Colonic mucosa (tissue), 4 donors: ENCODE results near the gene RASL10B. TPM values are rescaled to one million over a fixed set of nuclear protein-coding genes. Genes with fewer than 3 reads are reported as not detected.
"Not testable (repeated sequence)": the region's sequence is repeated elsewhere in the genome, so short reads cannot be mapped to it uniquely, and the experiment has no call there.

Experiments used
- DNase-seq: peaks from one replicate; pipeline ENCODE4 v3.0.0-alpha.2; 2020
- H3K27ac ChIP-seq: fragments of 200-600 bp; one replicate; pipeline ENCODE4 v1.8.0; 2021
- H3K27me3 ChIP-seq: fragments of 200-600 bp; one replicate; pipeline ENCODE4 v1.8.0; 2021
- H3K36me3 ChIP-seq: fragments of 200-600 bp; one replicate; pipeline ENCODE4 v1.8.0; 2021
- H3K4me1 ChIP-seq: fragments of 200-600 bp; one replicate; pipeline ENCODE4 v1.8.0; 2021; ENCODE audit warnings: mild to moderate bottlenecking
- H3K4me3 ChIP-seq: fragments of 200-600 bp; one replicate; pipeline ENCODE4 v1.8.0; 2021
- H3K9ac ChIP-seq, 2 donors: one replicate each; pipeline ENCODE4 v1.7.0; 2013; ENCODE audit warnings: control low read depth in 2 of 2, low read depth in 2 of 2, low read length in 2 of 2
- H3K9me3 ChIP-seq: fragments of 200-600 bp; one replicate; pipeline ENCODE4 v1.8.0; 2021
- intact Hi-C: fragments of 100-400 bp; cut with DNase I; formaldehyde crosslinking; loops from one replicate; pipeline ENCODE4 v1.14.1; 2022
- total RNA-seq, 2 donors: library from RNA; stranded (reverse); fragmentation: NEBNext Ultra II Directional in 1 of 2; extraction: Animal tissue kit (Norgen Biotek cat#: 25700) in 1 of 2; gene quantifications; one replicate each; pipeline ENCODE4 v1.2.1, GENCODE V29; 2021
- TF ChIP-seq, protein P1 (sequence below): fragments of 200-600 bp; IDR thresholded peaks from one replicate; pipeline ENCODE4 v1.8.0; 2022; ENCODE audit warnings: antibody characterized with exemption, mild to moderate bottlenecking
- donor health status: healthy.
- donor health status: DM: no; HTN: no; CAD: no.
- donor health status: DM: no; HTN: no; CAD: no.

Gene RASL10B
- total RNA-seq, 2 donors from 2014 or later: 0.07 to 0.21 TPM

DNA sequence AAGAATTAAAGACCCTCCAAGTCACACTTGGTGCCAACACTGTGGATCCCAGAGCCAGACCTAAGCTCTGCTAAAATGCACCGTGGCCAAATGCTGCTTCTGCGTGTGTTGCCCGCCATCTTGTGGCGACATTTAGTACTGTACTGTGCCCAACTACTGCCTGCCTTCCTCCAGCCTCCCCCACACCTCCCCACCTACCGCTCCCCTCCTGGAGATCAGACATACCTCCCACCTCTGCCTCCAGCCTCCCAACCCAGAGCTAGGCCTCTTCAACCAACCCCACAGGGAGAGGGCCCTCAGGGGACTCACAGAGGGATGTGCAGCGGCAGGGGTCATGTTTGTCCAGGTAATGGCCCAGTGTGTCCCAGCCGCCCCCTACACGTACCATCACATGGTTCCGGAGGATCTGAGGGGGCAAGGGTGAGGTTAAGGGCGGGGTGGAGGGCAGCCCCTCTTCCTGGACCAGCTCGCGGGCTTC, 16.1 kb downstream of the RASL10B start:
- H3K4me3 ChIP-seq: no peak overlapping the region
- peaks cover 31% of the 10 kb centered on the region for H3K27me3 ChIP-seq
- TF ChIP-seq, protein P1, sequence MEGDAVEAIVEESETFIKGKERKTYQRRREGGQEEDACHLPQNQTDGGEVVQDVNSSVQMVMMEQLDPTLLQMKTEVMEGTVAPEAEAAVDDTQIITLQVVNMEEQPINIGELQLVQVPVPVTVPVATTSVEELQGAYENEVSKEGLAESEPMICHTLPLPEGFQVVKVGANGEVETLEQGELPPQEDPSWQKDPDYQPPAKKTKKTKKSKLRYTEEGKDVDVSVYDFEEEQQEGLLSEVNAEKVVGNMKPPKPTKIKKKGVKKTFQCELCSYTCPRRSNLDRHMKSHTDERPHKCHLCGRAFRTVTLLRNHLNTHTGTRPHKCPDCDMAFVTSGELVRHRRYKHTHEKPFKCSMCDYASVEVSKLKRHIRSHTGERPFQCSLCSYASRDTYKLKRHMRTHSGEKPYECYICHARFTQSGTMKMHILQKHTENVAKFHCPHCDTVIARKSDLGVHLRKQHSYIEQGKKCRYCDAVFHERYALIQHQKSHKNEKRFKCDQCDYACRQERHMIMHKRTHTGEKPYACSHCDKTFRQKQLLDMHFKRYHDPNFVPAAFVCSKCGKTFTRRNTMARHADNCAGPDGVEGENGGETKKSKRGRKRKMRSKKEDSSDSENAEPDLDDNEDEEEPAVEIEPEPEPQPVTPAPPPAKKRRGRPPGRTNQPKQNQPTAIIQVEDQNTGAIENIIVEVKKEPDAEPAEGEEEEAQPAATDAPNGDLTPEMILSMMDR: peak; percentile 87
- no peaks in the 10 kb centered on the region for H3K9me3 ChIP-seq
- intact Hi-C loops: loop anchor here (2.0 to 5.0 kb wide), 2 partner anchors 135 to 437 kb away; no protein-coding TSS in a partner anchor
- no peak overlapping the region for H3K27ac ChIP-seq
- H3K4me1 ChIP-seq: no peaks in the 10 kb centered on the region
- no peaks in the 10 kb centered on the region for H3K36me3 ChIP-seq
- DNase-seq: peak; percentile 76
- H3K9ac ChIP-seq: no peak overlapping the region

DNA sequence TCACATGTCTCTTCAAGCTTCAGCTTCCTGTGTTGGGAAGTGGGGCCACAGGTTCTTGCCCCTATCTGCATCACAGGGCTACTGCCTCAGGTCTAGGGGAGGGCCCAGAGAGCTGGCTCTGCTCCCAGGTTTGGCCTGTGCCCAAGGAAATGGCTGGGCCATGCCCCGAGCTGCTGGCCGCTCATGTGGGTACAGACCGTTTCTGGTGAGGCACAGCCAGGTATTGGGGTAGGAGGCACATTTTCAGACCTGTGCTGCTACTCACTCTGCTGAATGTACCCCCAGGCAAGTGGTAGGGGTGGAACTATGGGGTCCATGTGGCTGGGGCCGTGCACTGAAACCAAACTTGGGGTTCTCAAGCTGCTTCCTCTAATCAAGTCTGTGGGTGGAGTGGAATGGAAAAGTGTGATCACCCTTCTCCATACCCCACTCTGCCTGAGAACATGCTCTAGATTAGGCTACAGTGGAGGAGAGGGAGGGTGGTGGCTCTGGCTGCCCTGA, 17.0 kb downstream of the RASL10B start:
- no peak overlapping the region for H3K27ac ChIP-seq
- H3K9ac ChIP-seq: no peak overlapping the region
- H3K36me3 ChIP-seq: no peaks in the 10 kb centered on the region
- no peaks in the 10 kb centered on the region for H3K4me1 ChIP-seq
- DNase-seq: no peak
- intact Hi-C loops: loop anchor here (5.0 kb wide), 1 partner anchor 136 kb away; no protein-coding TSS in a partner anchor
- H3K4me3 ChIP-seq: no peak overlapping the region
- no peaks in the 10 kb centered on the region for H3K9me3 ChIP-seq
- H3K27me3 ChIP-seq: peaks cover 31% of the 10 kb centered on the region
- TF ChIP-seq, protein P1: no peak

DNA sequence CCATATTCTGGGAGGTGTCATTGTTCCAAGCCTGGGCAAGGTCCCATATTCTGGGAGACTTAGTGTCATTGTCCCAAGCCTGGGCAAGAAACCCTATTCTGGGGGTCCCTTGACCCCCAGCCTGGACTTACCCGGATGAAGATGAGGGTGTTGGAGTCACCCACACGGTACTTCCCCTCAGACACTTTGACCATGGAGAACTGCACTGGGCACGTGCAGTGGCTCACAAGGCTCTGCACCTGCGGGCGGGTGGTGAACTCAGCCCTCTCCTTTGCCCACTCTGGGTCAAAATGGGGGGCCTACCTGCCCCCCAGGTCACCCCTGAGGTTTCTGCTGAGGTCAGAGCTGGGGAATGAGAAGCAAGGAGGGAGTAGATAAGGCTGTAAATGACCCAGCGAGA, 17.5 kb downstream of the RASL10B start:
- intact Hi-C loops: loop anchor here (5.0 kb wide), 1 partner anchor 137 kb away; no protein-coding TSS in a partner anchor
- no peaks in the 10 kb centered on the region for H3K9me3 ChIP-seq
- no peaks in the 10 kb centered on the region for H3K36me3 ChIP-seq
- no peak for DNase-seq
- no peaks in the 10 kb centered on the region for H3K4me1 ChIP-seq
- H3K27ac ChIP-seq: no peak overlapping the region
- H3K27me3 ChIP-seq: peaks cover 31% of the 10 kb centered on the region
- H3K9ac ChIP-seq: no peak overlapping the region
- H3K4me3 ChIP-seq: no peak overlapping the region
- TF ChIP-seq, protein P1: no peak

DNA sequence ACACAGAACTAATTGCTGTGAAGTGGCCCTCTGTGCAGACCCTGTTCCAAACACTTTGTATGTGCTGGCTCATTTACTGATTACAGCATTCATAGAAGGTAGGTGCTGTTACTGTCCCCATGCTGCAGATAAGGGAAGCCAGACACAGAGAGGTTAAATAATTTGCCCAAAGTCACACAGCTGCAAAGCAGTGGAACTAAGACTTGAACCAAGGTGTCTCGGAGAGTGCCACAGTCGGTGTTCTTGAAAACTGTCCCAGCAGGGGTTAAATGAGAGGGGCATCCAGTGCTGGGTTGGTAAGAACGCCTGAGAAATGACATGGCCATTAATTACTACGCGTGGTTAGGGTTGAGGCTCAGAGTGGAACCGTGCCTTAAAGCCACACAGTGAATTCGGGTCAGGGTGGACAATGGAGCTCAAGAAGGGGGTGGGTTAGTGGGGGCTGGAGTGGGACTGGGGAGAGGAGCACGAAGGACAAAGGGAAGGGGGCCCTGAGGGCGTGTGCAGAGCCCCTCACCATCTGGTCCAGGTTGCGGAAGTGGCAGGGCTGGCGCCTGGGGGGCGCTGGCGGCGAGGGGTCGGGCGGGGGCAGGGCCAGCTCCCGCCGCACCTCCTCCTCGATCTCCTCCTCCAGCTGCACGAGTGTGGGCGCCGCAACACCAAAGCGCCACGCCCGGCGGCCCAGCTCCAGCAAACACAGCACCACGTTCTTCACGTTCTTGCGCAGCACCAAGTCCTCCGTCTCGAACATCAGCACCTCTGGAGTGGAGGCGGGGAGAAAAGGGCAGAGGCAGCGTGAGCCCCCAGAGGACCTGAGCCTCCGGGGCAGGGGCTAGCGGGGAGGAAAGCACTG, 18.3 kb downstream of the RASL10B start:
- no peak overlapping the region for H3K27ac ChIP-seq
- H3K4me1 ChIP-seq: no peaks in the 10 kb centered on the region
- H3K9ac ChIP-seq: no peak overlapping the region
- H3K27me3 ChIP-seq: peaks cover 31% of the 10 kb centered on the region
- intact Hi-C loops: loop anchor here (5.0 kb wide), 1 partner anchor 137 kb away; no protein-coding TSS in a partner anchor
- H3K4me3 ChIP-seq: no peak overlapping the region
- H3K36me3 ChIP-seq: no peaks in the 10 kb centered on the region
- TF ChIP-seq, protein P1: no peak
- no peak for DNase-seq
- no peaks in the 10 kb centered on the region for H3K9me3 ChIP-seq

DNA sequence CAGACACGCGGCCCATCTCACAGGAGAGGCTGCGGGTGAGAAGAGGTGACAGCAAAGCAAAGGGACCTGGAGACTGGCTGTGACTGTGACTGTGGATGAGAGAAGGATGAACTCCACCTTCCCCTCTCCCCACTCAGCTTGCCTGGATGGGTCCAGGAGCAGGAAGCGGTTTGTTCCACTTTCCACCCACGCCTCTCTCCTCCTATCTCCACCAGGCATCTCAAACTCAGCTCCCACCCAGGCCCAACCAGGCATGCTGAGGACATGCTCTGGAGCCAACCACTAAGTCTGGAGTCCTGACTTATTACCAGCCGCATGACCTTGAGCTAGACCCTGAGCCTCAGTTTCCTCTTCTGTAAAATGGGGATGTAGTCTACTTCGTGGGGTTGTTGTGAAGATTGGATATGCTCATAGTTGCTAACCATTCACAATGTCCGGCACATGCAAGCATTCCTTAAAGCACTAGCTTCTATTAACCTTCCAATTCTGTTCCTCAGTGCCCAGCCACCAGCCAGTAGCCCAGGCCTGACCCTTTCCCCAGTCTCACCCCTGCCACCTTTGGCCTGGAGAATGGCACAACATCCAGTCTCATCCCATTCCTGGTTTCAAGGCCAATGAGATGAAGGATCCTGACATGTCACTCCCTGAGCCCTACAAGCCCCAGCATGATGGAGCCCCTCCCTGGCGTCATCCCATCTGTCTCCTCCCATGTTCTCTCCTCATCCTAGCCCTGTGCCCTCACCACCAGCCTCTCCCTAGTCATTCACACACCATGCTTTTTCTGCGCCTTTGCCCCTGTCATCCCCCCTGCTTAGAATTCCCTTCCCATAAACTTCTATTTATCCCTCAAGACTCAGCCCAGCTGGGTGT, 19.3 kb downstream of the RASL10B start:
- Histone ChIP-seq H3K36me3 (no peaks in the 10 kb centered on the region), H3K27ac (no peak overlapping the region), H3K4me3 (no peak overlapping the region), H3K4me1 (no peaks in the 10 kb centered on the region), H3K9ac (no peak overlapping the region), H3K9me3 (no peaks in the 10 kb centered on the region), H3K27me3 (peaks cover 31% of the 10 kb centered on the region)
- DNase-seq: no peak
- intact Hi-C loops: no loop called here
- TF ChIP-seq, protein P1: no peak

DNA sequence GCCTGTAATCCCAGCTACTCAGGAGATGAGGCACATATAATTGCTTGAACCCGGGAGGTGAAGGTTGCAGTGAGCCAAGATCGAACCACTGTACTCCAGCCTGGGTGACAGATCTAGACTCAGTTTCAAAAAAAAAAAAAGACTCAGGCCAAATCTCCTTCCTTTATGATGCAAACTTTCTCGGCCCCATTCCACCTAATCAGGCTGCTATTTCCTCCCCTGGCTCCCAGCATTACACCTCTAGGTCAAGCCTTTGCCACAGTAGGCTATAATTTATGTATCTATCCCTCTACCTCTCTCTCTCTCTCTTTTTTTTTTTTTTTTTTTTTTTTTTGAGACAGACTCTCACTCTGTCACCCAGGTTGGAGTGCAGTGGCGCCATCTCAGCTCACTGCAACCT, 20.1 kb downstream of the RASL10B start:
- H3K4me1 ChIP-seq, H3K9ac ChIP-seq, H3K27ac ChIP-seq, H3K4me3 ChIP-seq, H3K9me3 ChIP-seq, intact Hi-C loops, DNase-seq, H3K36me3 ChIP-seq: not testable (repeated sequence)
- H3K27me3 ChIP-seq: peaks cover 31% of the 10 kb centered on the region
